ENCODE results near the gene TOPBP1. TPM values are rescaled to one million over a fixed set of nuclear protein-coding genes. Genes with fewer than 3 reads are reported as not detected.

TOPBP1 gene
- total and polyA plus RNA-seq, 2 of the 8 experiments (the other 6 are each of a cell fraction or from before 2014, with no cell fraction given) = 19.7 to 35.9 TPM

- TF ChIP-seq CHD7 (IDR thresholded peaks at IDR 0.05; ENCODE audit: insufficient replicate concordance, low read length) (no peak), SIN3A (conservative IDR thresholded peaks at IDR 0.05 in 1 of 2, IDR thresholded peaks at IDR 0.05 in 1 of 2; ENCODE audit: low read depth in 1 of 2, low read length in 2 of 2) (no peak), EZH2 (IDR thresholded peaks at IDR 0.05; ENCODE audit: low read depth, low read length, severe bottlenecking) (no peak), ATF2 (IDR thresholded peaks at IDR 0.05; ENCODE audit: low read length) (no peak), MAFK (IDR thresholded peaks at IDR 0.05; ENCODE audit: low read depth, low read length) (no peak), GABPA (IDR thresholded peaks at IDR 0.05; ENCODE audit: borderline replicate concordance, insufficient read depth, low read length) (no peak), CHD1 (IDR thresholded peaks at IDR 0.05; ENCODE audit: low read depth, low read length) (no peak), SP4 (IDR thresholded peaks at IDR 0.05; ENCODE audit: low read length) (no peak)
Measured at GRCh38 chr3:133627789-133628188, 34.0 kb downstream of the TOPBP1 start (continued).

Measured in H1 (cell line).